Cerebellar nuclear complex (tissue), 1 donor: ENCODE measurements around the gene ZRANB1.

Experiments
- DNase-seq, 2 experiments: peaks; one replicate each; lab custom pipeline; 2025; lab: John Stamatoyannopoulos, UW

Gene ZRANB1

DNA sequence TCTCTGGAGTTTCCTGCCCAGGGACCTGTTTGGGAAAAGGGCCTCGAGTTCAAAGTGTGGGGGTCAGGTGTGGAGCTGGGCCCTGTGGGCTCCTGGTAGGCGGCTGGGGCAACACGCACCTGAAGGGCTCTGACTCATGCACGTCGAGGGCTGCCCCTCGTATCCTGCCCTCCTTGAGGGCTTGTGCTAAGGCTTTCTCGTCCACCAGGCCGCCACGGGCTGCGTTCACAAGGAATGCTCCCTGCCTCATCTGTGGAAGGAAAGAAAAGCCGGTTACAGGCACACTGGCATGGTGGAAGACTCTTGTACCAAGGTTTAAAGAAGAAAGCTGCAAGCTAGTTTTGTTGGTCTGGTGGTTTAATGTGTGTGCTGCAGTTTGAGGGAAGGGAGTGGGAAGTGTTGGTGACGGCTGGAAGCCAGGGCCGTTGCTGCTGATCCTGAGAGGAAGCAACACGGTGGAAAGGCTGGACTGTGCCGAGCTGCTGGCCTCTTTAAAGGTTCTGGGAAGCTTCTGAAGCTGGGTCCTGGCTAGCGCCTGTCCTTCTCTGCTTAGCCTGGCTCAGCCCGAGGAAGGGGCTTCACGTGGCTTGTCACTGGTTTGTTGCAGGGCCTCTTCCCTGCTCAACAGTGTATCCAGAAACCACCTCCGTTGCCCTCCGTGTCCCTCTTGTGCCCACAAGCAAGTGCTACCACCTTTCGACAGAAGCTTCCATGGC is 52.0 kb downstream of the ZRANB1 start:
- DNase-seq = no peak

DNA sequence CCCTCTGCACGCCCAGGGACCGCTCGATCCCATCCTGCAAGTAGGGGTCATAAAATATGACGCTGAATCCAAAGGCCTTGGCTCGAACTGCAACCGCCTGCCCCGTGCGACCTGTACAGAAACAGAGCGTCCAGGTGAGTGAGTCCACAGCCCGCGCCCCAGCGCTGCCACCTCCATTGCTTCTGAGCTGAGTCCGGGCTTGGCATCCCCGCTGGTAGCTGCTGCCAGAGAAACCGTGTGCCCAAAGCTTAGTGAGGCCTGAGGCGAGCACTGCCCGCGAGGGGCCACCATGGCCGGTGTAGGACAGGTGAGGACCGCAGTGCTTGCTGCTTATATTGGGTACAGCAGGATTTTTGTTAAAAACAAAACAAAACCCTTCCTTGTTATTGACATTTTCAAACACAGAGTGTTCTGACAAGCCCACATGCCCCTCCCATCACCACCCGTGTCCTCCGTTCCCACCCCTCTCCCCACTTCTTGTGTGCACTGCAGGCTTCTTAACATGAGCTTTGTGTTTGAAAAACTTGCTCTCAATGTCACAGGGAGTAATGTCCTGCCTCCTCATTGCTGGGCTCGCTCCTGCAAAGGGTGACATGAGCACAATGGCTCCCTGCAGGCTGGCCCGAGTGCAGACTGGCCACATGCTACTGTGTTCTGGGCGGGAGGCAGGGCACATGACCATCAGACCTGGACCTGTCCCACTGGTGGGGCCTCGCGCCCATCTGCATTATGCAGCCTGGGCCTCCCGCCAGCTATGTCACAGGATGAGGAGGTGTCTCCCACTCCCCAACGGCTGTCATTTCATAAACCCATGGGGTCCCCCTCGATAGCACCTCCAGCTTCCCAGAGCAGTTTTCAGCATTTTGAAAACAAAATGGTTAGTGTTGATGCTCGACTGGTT is 52.9 kb downstream of the ZRANB1 start:
- peak; percentile 37 to 42 for DNase-seq

DNA sequence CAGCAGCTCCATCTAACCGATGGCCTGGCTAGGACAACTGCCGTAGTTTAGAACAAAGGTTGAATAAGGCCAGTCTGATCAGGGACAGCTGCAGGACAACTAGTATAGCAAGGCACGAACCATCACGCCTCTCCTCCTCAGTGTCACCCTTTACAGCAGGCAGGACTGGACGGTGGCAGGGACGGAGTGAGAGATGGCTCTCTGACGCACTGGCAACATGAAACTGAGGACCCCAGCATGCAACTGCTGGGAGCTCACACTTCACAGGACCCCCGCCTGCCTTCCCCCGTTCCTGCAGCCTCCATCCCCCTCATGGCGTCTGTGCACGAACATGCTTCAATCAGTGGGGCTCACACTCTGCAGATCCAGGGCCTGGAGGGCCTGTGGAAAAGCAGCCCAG is 53.7 kb downstream of the ZRANB1 start:
- DNase-seq = no peak

DNA sequence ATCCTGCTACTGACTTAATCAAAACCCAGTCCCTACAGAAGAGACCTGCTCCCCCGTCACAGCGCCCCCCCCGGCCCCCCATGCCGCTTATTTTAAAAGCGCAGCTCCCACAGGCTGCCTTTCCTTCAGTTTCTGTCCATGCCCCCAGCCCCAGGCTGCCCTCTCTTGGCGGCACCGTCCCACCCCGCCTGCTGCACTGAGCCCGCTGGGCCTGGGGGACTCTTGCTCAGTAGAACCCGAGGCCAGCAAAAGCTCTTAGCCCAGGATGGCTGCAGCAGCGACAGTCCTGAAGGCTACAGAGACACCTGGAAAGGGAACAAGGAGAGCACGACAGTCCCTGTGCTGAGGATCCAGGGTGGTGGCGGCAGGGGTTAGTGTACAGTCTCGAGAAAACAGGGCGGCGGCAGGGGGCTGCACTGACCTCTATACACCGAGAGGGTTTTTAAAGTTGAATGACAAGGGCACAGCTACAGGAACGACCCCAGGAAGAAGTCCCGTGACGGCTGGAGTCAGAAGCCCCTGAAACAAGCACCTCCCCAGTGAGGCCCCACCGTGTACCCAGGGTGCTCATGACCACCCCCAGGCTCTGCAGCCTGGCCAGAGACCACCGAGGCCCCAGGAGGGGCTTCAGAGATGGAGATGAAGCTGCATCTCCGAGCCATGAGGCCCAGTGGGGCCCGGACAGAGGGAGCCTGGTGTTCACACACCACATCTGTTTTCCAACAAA is 54.4 kb downstream of the ZRANB1 start:
- no peak for DNase-seq

DNA sequence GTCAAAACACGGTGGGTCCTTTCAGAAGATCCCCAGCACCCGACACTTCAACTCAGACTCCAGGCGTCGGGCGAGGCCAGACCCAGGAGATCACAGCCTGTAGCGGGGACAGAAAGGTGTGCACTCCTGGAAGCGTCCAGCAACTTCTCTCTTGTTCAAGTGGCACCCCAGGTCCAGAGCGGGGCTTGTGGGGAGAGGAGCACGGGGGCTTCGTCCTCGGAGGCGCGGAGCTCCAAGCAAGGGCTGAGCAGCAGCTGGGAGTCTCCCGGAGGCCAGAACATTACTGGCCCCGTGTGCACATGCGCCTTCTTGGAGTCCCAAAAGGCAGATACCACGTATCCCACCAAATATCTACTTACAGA is 54.9 kb downstream of the ZRANB1 start:
- DNase-seq = no peak

DNA sequence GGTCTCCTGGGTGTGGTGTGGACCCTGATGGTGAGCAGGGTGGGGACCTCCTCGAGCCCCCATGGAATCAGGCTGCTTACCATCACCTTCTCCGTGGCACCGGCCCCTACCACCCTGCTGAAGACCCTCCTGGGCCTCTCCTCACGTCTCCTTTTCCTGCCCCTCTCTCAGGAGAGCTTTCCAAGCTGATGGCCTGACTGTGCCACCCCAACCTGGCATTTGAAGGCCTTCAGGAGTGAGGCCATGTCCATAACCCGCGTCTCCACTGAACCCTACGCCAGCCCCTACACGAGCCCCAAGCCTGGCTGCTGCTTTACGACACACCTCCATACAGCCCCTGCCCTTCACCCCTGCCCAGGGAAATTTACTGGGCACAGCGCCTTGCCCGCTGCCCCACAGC is 55.4 kb downstream of the ZRANB1 start:
- no peak for DNase-seq

DNA sequence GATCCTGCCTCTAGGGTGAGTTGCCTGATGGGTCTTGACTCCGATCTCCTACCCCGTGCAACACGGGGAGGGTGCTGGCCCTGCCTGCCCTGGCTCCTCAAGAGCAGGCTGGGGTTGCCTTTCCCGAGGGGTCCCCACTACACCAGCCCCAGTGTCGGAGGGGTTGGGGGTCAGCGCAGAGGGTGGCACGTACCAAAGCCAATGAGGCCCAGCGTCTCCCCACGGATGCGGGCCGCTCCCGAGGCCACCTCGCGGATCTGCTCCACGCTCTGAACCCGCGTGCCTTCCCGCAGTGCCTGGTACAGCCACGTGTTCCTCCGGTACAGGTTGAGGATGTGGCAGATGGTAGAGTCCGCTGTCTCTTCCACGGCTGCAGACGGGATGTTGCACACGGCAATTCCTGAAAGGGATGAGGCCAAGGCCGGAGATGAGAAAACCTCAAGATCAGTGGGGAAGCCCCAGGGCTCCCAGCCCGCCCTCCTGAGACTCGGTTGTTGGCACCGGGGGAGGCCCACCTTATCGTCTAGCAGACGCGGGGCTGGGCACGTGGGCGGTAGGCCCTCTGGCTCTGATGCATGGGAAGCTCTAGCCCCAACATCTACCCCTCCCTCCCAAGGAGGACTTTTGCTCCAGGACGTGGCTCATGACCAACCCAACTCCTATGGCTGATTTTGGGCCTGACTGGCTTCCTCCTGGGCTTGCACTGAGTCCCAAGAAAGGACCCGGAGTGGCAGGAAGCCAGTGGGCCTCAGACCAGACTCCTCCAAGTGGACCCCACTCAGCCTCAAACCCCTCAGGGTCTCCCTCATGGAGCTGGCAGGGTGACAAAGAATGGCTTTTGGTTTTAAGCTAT is 56.1 kb downstream of the ZRANB1 start:
- no peak for DNase-seq

DNA sequence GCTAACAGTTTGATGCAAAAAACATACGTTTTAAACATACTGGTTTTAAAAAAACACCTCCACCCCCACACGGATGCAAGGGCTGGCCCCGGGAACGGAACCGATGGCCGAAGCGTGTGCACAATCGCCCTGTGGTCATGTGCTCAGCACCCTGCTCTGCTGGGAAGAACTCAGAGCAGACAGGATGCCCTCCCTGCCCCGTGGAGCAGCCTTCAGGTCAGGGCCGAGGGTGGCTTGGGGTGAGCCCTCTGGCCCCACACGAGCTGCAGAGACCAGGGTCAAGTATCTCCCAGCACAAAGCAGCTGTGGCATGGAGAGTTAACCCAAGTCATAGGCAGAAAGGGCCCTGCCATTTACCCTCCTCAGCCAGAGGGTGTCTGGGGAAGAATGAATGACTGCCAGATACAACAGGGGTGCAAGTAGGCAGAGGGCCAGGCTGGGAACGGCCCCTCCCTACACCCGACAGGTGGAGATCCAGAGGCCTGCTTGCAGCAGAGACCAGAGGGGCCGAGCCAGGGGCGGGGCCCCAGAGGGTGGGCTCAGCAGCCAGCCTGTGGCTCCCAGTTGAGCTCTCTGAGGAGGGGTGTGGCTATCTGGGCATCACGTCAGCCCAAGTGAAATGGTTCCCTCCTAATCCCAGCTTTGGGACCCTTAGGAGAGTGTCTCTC is 56.8 kb downstream of the ZRANB1 start:
- DNase-seq = no peak

DNA sequence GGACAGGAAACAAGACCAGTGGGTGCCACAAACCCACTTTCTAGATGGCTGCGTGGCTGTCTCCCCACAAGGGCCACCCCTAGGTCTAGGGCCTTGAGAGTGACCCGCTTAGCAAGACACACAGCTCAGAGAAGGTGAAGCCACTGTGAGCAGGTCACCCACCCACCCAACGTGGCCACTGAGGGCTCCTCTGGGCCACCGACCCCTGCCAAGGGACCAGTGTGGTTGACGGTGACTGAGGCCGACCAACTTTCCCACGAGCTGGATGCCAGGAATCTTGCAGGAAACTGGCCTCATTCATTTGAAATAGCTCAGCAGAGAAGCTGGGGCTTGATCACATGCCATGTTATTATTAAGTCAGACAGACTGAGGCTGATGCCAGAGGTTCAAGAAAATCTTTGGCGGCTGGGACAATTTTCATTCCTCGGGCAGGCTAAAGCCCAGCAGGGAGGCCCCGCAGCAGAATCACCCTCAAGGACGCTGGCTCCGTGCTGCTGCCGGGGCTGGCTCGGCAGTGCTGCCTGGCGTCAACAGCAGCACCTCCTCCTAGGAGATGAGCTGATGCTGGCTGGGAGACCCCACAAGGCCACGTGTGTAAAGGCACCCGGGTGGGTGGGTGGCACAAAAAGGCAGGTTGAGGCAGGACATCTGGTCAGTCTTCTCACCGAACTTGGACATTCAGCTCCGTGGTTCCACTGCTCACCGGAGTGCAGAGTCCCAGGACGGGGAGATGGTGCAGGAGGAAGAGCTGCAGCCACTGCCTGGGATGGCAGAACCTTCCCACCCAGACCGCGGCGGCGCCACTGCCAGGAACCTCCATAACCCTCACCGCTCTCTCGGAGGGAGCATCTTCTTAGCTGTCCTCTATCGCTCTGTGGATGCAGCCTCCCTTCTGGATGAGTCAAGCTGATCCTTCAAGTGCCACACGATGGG is 57.8 kb downstream of the ZRANB1 start:
- DNase-seq = no peak

DNA sequence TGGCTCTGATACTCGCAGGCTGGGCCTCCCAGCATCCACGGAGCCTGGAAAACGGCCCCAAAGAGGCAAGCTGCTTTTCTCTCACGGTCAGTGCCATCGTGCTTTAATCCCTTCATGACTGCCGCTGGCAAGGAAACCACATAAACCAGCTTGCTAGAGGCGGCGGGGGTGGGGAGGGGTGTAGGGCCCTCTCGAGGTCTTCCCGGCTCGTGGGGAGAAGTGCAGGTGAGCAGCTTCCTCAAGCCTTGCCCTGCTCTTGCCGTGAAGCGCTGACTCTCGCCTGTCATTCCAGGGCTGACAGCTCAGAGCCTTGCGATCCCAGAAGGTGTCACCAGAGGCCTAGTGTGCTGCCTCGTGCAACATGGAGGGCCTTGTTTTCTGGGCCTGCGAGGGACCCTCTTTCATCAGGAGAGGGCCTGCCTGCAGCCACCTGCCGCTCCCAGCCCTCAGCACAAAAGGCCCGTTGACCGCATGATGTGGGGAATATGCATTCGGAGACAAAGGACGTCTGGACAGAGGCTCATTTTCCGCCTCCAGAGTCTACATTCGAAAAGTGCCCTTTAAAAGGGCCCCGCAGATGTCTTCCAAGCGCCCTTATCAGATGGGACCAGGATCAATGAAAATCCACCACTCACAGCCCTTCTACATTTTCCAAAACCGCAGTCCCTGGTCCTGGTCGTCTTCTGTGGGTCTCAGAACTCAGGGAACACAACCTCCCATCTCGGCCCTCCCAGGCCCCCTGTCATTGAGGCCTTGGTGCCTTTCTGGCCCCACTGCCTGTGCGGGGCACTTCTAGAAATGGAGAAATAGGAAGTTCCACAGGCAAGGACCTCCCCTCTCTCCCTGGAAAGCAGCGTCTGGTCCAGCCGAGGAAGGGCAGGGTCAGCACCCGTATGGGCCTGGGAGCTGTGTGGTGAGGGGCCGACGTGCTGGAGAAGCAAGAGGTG is 58.7 kb downstream of the ZRANB1 start:
- DNase-seq = no peak

DNA sequence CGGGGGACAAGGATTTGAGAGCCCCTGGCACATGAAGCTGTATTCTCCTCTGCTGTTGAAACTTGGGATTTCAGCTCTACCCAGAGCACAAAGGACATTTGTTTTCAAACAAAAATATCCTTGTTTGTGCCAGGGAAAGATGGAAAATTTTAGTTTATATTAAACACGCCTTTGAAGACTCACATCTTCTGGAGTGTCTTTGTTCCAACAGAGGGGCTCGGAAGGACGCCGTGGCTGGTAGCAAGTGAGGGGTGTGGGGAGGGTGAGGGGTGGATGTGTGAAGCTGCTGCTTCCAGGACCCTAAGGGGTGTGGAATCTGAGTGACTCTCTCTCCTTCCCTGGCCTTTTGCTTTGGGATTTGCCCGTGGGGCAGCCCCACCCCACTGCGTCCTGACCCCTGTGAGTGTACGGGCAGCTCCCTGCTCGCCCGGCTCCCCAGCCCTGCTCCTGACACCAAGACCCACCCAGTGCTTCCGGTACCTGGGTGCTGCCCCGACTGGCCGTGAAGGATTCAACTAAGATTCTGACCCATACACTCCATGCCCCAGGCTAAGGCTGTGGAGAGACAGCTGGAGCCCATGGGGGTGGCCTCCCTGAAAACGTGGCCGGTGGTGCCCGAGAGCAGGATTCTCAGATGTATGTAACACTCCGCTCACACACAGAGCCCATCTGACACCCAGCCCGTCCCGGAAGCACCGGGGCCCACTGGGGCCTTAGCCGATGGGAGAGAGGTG is 59.6 kb downstream of the ZRANB1 start:
- DNase-seq = no peak

DNA sequence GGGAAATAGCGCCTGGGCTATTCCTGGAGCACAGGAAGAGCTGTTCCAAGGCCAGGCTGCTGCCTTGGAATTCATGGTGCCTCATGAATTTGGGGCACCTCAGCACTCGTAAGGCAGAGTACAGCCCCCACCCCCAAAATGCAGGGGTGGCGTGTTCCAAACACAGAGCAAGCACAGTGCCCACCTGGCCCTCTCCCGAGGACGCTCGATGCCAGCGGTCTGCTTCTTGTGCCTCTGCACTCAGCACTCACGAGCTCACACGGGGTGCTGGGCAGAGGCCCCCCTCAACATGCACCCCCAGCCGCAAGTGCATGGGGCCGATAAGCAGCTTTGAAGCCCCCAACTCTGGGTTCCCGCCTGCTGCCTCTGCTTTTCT is 60.1 kb downstream of the ZRANB1 start:
- no peak for DNase-seq

DNA sequence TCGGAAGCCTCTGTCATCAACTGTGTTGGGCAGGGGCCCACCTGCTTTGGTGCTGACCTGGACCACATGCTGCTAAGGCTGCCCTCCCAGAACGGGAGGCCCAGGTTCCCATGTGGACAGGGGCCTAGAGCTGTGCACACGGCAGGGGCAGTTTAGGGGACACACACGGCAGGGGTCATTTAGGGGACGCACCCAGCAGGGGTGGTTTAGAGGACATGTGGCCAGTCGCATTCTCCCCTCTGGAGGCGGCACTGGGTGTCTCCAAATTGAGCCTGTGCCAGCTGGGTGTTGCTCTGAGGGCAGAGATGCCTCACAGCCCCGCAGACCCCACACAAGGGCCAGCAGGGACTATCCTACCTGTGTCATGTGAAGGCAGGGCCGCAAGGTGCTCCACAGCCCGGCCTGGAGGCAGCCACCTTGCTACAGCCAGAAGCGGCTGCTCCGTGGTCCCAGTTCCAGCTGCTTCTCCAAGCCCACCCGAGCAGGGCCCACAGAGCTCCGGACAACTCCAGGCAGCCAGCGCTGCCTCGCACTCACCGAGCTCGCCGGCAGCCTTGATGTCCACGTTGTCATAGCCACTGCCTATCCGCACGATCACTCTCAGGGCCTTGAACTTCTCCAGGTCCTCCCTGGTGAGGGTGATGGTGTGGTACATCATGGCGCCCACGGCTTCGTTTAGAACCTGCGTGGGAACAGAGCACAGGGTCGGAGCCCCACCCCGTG is 60.7 kb downstream of the ZRANB1 start:
- no peak for DNase-seq

DNA sequence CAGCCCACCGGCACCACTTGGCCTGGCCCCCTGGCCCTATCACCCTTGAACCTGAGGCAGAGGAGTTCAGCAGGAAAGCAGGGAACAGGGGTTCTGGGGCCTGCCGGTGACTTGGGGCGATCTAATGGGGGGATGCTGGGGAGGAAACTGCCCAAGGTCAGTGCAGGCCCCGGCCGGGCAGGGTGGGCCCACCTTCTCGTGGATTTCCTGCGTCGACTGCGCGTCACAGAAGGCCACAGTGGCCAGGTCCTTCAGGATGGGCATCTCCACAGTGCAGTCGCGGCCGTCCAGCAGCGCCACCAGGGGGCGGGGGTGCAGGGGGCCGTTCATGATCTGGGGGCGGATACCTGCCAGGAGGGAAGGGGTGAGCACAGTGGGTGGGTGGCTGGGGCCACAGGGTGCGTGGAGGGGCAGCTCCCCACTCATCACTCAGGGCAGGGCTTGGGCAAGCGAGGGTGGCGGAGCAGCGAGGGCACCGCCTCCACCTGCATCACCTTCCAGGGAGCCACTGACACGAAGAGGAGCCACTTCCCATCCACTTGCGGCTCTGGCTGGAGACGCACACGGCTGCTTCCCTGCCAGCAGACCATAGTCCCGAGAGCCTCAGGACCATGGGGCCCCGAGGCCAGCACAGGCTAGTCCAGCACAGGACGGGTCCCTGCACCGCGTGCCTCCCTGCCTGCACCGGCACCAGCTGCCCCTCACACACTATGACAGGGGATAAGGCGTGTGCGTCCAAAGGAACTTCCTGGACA is 61.4 kb downstream of the ZRANB1 start:
- no peak for DNase-seq

DNA sequence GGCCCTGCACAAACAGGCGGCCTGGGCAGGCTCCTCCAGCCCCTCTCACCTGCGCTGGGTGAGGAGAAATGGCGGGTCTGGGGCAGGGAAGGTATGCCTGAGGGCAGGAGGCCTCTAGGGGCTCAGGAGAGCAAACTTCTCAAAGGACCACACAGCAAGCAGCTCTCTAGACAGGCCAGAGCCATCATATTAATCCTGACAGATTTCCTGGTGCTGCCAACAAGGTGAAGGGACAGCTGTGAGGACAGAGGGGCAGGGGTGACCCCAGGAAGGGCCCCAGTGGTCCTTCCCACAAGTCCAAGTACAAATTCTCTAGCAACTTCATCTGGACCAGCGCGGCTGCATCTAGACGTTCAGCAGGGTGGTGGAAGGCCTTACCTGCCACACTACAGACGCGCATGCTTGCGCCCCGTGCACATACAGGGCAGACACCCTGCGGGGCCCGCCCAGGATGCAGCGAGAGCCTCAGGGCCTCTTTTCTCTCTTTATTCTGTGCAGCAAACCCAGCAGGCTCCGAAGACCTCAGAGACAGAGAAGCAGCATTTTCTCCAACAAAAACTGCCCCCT is 62.1 kb downstream of the ZRANB1 start:
- DNase-seq = no peak

DNA sequence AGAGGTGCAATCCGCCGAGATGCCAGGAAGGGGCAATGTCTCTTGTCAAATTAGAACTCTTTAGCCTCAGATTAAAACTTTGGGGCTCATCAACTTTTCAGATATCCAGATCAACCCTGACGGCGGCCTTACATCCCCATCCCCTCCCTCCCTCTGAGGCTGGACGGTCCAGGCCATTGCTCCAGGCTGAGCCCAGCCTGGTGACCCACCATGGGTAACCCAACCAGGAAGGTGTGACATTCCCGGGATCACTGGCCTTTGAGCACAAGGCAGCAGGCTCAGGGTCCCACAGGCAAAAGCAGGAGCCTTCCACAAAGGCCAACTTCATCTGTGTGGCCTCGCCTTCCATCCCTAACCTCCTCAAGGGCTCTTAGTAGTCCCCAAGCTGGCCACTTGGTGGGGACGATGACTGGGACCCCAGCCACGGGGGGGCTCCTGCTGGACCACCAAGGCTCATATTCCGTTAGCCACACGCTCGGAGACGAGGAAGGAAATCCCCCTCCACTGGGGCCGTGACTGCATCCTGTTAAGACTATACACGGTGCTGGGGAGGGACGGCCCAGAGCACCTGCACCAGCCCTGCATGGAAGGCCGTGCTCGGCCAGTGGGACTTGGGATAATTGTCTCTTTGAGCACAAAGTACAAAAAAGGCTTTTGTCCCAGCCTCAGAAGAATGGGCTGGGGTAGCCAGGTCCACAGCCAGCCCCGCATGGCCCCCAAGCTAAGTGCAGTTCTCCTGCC is 62.8 kb downstream of the ZRANB1 start:
- no peak for DNase-seq
